Progenitor cell of endocrine pancreas (in vitro differentiated cells): Measurements from ENCODE around the gene CRYL1. TPM values are rescaled to one million over a fixed set of nuclear protein-coding genes. Genes with fewer than 3 reads are reported as not detected.
"Not testable (repeated sequence)": the region's sequence is repeated elsewhere in the genome, so short reads cannot be mapped to it uniquely, and the experiment has no call there.

Source experiments
- DNase-seq: peaks from one replicate; pipeline ENCODE4 v3.0.0; 2021; ENCODE audit warnings: low spot score; ENCODE audit not compliant: unreplicated experiment
- H3K27ac Mint-ChIP-seq: 2 replicates; pipeline ENCODE4 v1.8.0; 2021; ENCODE audit warnings: mild to moderate bottlenecking, moderate library complexity, mixed read lengths
- H3K27me3 Mint-ChIP-seq: 2 replicates; pipeline ENCODE4 v1.8.0; 2021; ENCODE audit warnings: mixed read lengths
- H3K36me3 Mint-ChIP-seq: 2 replicates; pipeline ENCODE4 v1.8.0; 2022; ENCODE audit warnings: mixed read lengths; ENCODE audit not compliant: insufficient read depth
- H3K4me1 Mint-ChIP-seq: 2 replicates; pipeline ENCODE4 v1.8.0; 2021; ENCODE audit warnings: low read depth, mixed read lengths
- H3K4me3 Mint-ChIP-seq: 2 replicates; pipeline ENCODE4 v1.8.0; 2021; ENCODE audit warnings: low read depth, mild to moderate bottlenecking, moderate library complexity, mixed read lengths
- H3K9me3 Mint-ChIP-seq: 2 replicates; pipeline ENCODE4 v1.8.0; 2021; ENCODE audit warnings: low read depth, mixed read lengths
- CTCF ChIP-seq: fragments of 200-600 bp; sonication (generic); IDR thresholded peaks from one replicate; pipeline ENCODE4 v1.5.0; 2021; ENCODE audit warnings: antibody characterized with exemption, mild to moderate bottlenecking; ENCODE audit not compliant: unreplicated experiment
- total RNA-seq: library from RNA; stranded (reverse); gene quantifications from 2 replicates; pipeline ENCODE4 v1.2.1, GENCODE V29; 2021

Gene CRYL1
- total RNA-seq, 1 donor from 2014 or later: 11.7 TPM

GRCh38 chr13:20438801-20439200 is 86.9 kb downstream of the CRYL1 start:
- no peak for DNase-seq
- peaks cover 1% of the 10 kb centered on the region for H3K36me3 Mint-ChIP-seq
- no peak for TF ChIP-seq CTCF
- no peaks in the 10 kb centered on the region for H3K9me3 Mint-ChIP-seq
- no peak overlapping the region for H3K27ac Mint-ChIP-seq
- H3K27me3 Mint-ChIP-seq: peaks cover 5% of the 10 kb centered on the region
- H3K4me1 Mint-ChIP-seq: peaks cover 10% of the 10 kb centered on the region
- H3K4me3 Mint-ChIP-seq: no peak overlapping the region

- H3K27ac Mint-ChIP-seq: no peak overlapping the region
- TF ChIP-seq CTCF: no peak
- no peak for DNase-seq
- no peaks in the 10 kb centered on the region for H3K4me1 Mint-ChIP-seq
- H3K27me3 Mint-ChIP-seq: peaks cover 5% of the 10 kb centered on the region
- H3K36me3 Mint-ChIP-seq: peaks cover 1% of the 10 kb centered on the region
- H3K9me3 Mint-ChIP-seq: no peaks in the 10 kb centered on the region
- H3K4me3 Mint-ChIP-seq: no peak overlapping the region
Observed at GRCh38 chr13:20436505-20436904, 89.2 kb downstream of the CRYL1 start.

- peaks cover 1% of the 10 kb centered on the region for H3K36me3 Mint-ChIP-seq
- H3K4me3 Mint-ChIP-seq: no peak overlapping the region
- no peak for DNase-seq
- no peaks in the 10 kb centered on the region for H3K4me1 Mint-ChIP-seq
- no peak overlapping the region for H3K27ac Mint-ChIP-seq
- H3K9me3 Mint-ChIP-seq: no peaks in the 10 kb centered on the region
- no peak for TF ChIP-seq CTCF
- H3K27me3 Mint-ChIP-seq: peaks cover 5% of the 10 kb centered on the region
Observed at GRCh38 chr13:20435616-20436368, 89.9 kb downstream of the CRYL1 start.

GRCh38 chr13:20434210-20434609 is 91.4 kb downstream of the CRYL1 start:
- not testable (repeated sequence) for H3K9me3 Mint-ChIP-seq, H3K36me3 Mint-ChIP-seq, H3K4me3 Mint-ChIP-seq

GRCh38 chr13:20431687-20432384 is 93.8 kb downstream of the CRYL1 start:
- no peak for DNase-seq
- H3K4me3 Mint-ChIP-seq: no peak overlapping the region
- no peaks in the 10 kb centered on the region for H3K27me3 Mint-ChIP-seq
- no peak overlapping the region for H3K27ac Mint-ChIP-seq
- H3K9me3 Mint-ChIP-seq: no peaks in the 10 kb centered on the region
- peaks cover 1% of the 10 kb centered on the region for H3K36me3 Mint-ChIP-seq
- TF ChIP-seq CTCF: no peak
- H3K4me1 Mint-ChIP-seq: peaks cover 2% of the 10 kb centered on the region

More at GRCh38 chr13:20434210-20434609, 91.4 kb downstream of the CRYL1 start:
- H3K27ac Mint-ChIP-seq, DNase-seq, H3K27me3 Mint-ChIP-seq, H3K4me1 Mint-ChIP-seq: not testable (repeated sequence)
